GM12872 (cell line): ENCODE data around the gene TNRC6B.

Experiments
- TF ChIP-seq, protein P1 (sequence below): IDR thresholded peaks from 3 replicates; pipeline ENCODE4 v1.5.1; 2011; ENCODE audit warnings: low read depth, mild to moderate bottlenecking, low read length, moderate library complexity; ENCODE audit not compliant: insufficient read depth

Gene TNRC6B

DNA sequence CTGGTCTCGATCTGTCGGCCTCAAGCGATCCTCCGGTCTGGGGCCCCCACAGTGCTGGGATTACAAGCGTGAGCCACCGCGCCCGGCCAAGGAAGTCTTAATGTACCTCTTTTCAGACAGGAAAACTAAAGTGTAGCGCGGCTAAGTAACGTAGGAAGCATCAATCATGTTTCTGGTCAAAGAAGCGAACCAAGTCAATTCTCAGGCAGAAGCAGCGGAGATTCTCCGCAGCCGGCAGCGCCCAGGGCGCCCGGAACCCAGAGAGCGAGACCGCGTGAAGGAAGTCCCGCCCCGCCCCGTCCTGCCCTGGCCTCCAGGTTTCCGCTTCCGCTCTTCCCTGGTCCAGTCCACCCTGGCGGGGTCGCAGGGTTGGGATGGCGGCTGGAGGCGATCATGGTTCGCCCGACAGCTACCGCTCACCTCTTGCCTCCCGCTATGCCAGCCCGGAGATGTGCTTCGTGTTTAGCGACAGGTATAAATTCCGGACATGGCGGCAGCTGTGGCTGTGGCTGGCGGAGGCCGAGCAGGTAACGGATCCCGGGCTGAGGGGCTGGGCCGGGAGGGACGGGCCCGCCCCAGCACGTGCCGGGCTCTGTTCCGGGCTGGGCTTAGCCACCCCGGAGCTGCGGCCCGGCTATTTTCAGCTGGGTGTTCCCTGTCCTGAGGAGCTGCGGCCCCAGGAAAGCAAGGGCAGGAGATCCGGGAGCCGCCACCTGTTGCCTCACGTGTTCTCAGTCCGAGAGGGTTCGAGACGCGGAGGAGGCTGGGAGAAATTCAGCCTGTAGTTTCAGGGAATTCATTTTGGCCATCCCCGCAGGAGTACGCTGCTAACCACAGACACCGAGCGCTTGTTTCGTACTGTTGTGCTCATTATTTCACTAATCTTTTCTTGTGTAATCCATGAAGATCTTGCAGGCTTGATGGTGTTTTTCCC, 168.7 kb downstream of the TNRC6B start, which contains the start of gene ADSL:
TSS of gene ADSL (plus strand) at position 316 of the 934 bp plus-strand sequence. CDS start at position 375, 59 bp downstream.
- TF ChIP-seq, protein P1, sequence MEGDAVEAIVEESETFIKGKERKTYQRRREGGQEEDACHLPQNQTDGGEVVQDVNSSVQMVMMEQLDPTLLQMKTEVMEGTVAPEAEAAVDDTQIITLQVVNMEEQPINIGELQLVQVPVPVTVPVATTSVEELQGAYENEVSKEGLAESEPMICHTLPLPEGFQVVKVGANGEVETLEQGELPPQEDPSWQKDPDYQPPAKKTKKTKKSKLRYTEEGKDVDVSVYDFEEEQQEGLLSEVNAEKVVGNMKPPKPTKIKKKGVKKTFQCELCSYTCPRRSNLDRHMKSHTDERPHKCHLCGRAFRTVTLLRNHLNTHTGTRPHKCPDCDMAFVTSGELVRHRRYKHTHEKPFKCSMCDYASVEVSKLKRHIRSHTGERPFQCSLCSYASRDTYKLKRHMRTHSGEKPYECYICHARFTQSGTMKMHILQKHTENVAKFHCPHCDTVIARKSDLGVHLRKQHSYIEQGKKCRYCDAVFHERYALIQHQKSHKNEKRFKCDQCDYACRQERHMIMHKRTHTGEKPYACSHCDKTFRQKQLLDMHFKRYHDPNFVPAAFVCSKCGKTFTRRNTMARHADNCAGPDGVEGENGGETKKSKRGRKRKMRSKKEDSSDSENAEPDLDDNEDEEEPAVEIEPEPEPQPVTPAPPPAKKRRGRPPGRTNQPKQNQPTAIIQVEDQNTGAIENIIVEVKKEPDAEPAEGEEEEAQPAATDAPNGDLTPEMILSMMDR: 0 out of 3 replicates have a peak, but pooled peaks have one; percentile 15

DNA sequence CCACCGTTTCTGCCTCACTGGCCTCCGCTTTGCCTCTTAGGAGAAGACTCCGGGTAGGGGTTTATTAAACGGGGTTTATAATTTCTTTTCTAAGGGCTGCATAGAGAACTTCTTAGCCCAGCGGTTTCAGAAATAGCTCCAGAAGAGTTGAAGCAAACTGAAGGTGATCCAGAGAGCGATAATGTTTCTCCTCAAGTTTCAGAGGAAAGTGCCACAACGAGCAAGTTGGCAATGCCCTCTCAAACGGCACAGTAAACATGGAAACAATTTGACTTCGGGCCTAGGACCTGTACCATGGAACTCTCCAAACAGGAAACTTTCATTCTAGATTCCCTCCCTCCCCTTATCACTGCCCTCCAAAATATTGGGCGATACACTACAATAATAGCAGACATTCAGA, 169.6 kb downstream of the TNRC6B start:
- TF ChIP-seq, protein P1: no peak

DNA sequence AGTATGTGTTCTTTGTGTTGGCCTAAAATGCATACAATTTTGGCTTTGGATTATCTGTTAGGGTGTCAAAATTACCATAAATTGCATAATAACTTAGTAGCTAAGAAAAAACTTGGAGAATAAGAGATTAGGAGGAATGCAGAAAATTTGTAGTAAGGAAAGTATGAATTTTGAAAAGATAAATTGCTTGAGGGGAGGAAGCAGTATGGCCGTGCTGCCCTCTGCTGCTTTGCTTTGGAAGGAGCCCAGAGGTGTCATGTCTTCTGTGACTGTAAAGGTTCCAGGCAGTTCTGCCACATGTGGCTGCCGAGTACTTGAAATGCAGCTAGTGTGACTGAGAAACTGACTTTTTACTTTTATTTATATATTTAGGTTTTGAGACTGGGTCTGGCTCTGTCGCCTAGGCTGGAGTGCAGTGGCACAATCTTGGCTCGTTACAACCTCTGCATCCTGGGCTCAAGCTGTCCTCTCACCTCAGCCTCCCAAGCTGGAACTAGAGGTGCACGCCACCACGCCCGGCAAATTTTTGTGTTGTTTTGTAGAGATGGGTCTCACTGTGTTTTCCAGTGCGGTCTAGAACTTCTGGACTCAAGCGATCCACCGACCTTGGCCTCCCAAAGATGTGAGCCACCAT, 170.4 kb downstream of the TNRC6B start:
- TF ChIP-seq, protein P1: peak; percentile 85

DNA sequence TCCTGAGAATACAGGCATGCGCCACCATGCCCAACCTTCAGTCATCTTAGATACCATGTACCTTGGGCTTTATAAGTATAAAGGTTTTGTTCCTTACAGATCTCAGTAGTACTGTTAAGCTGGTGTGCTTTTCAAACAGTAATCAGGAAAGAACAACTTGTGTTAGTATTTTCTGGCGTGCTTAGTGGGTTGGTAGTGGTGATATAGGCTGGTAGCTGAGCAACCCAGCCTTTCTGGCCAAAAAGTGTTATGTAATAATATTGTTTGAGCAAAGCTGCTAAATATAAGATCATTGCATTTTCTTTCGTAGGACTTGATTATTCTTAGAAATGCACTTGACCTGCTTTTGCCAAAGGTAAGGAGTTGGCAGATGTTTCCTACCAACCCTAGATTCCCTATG, 175.0 kb downstream of the TNRC6B start:
- TF ChIP-seq, protein P1: no peak

DNA sequence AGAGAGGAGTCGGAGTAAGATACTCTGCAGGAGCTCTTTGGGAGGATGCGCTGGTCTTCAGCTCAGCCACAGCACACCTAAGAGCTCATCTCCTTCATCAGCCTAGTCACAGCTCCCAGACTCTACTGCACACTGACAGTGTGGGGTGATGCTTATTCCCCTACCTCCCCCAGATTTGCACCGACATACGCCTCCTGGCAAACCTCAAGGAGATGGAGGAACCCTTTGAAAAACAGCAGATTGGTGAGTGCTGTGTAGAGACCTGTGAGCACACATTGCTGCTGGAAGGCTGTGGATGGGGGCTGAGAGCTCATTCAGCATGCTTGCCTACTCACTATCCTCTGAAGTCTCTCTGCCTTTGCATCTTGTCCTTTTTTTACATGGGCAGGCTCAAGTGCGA, 183.4 kb downstream of the TNRC6B start:
- TF ChIP-seq, protein P1: no peak

DNA sequence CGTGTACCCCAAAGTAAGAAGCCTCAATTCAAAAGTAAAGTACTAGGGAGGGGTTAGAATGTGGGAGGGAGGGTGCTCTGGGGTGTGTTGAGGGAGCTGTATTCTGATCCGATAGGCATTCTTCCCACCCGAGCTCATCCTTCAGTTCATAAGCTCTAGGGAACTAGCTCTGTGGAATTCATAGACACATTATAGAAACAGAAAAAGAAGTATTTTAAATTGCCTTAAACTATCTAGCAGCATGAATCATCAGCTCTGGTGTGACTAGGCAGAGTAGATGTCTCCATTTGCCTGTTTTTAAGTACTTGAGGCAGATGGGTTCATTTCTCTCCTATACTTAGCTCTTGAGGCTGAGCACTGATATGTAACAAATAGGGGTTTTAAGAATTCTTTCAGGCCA, 185.3 kb downstream of the TNRC6B start:
- TF ChIP-seq, protein P1: no peak

DNA sequence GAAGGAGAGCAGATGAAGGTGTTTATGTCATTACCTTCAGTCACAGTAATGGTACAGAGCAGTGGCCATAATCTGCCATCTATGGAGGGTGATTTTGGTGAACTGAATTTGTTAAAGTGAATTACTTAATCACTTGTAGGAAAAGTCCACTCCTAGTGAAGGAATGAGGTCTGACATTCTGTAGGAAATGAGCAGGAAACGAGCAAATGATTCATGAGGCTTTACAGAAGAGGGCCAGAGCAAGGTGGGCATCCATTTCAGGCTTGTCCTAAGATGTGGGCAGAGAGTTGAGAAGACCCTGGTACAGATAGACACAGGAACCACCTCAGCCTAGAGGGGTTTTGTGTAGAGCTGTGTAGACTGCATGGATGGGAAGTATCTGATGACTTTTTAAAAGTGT, 186.7 kb downstream of the TNRC6B start:
- TF ChIP-seq, protein P1: no peak
